ENCODE measurements around the gene TMEM170A. TPM values are rescaled to one million over a fixed set of nuclear protein-coding genes. Genes with fewer than 3 reads are reported as not detected.

The TMEM170A gene
- total and polyA plus RNA-seq, 10 of the 15 experiments (the other 5 are each of a cell fraction or from before 2014, with no cell fraction given) = 7.3 to 28.2 (median 20.9) TPM

DNA sequence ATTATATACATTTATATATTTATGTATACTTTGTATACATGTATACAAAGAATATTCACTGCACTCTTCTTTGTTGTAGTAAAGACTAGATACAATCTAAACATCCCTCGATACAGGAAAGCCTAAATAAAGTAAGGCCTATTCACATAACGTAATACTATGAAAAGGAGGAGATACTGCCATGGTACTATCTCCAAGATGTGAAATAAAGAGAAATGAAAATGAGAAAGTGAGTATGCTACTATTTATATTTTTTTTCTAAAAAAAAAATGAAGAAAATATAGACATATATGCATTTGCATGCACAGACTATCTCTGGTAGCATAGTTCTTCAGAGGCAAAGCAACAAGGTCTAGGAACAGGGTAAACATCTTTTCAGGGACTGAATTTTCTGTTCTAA lies 50.5 kb downstream of the TMEM170A start:
- DNase-seq (ENCODE audit: low read depth, low spot score) (no peak), FAIRE-seq (no peak), ATAC-seq (no peak)
- no peaks in the 10 kb centered on the region for H4K20me1 ChIP-seq (ENCODE audit: control insufficient read depth, insufficient read depth)
- peaks cover 0 to 7% of the 10 kb centered on the region in 2 experiments; a peak in 2 of 4 replicates for H3K36me3 ChIP-seq (ENCODE audit: control insufficient read depth in 2 of 2, insufficient read depth in 2 of 2, low read length in 1 of 2)
- H3K4me3 ChIP-seq = no peak overlapping the region
- in situ Hi-C loops (cut with MboI) = no loop called here
- no peak overlapping the region; the same call in 1 of the 2 replicates for H3K4me2 ChIP-seq (ENCODE audit: control insufficient read depth, insufficient read depth)
- ChIA-PET RAD21 (ENCODE audit: unreplicated experiment) (no interaction called here), SMC1A (ENCODE audit: uncharacterized antibody, unreplicated experiment) (no interaction called here), CTCF (no interaction called here), POLR2A (no interaction called here)
- no peak overlapping the region for H2AFZ ChIP-seq (ENCODE audit: control insufficient read depth, low read depth, low read length)
- no peaks in the 10 kb centered on the region for H3K4me1 ChIP-seq (ENCODE audit: control insufficient read depth, insufficient read depth, low read length)
- no peak overlapping the region for H3K9ac ChIP-seq (ENCODE audit: control insufficient read depth, insufficient read depth, low read length)
- 91% methylated on average over 2 of the region's 2 CpGs for WGBS (ENCODE audit: insufficient coverage, insufficient replicate concordance, low lambda C conversion rate, missing lambda C conversion rate)
- no peak overlapping the region for H3K27ac ChIP-seq (ENCODE audit: control insufficient read depth, insufficient read depth)
- no peaks in the 10 kb centered on the region for H3K9me3 ChIP-seq (replicated peaks; ENCODE audit: control insufficient read depth, insufficient read depth, low read length)
- H3K27me3 ChIP-seq (replicated peaks in 1 of 2; ENCODE audit: control insufficient read depth in 2 of 2, insufficient read depth in 2 of 2, low read length in 1 of 2) = no peaks in the 10 kb centered on the region
- peaks cover 2% of the 10 kb centered on the region for H3K79me2 ChIP-seq (ENCODE audit: control insufficient read depth, insufficient read depth, low read length)
- intact Hi-C loops (cut with micrococcal nuclease; ENCODE audit: unreplicated experiment) = no loop called here
- BruUV-seq (replicated peaks) = no TSS peak
- no peak for TF ChIP-seq CBX5 (IDR thresholded peaks at IDR 0.05; ENCODE audit: low read depth)
- no peak for TF ChIP-seq SMAD1 (IDR thresholded peaks at IDR 0.05; ENCODE audit: low read depth, partially characterized antibody)
- TF ChIP-seq, protein P1, sequence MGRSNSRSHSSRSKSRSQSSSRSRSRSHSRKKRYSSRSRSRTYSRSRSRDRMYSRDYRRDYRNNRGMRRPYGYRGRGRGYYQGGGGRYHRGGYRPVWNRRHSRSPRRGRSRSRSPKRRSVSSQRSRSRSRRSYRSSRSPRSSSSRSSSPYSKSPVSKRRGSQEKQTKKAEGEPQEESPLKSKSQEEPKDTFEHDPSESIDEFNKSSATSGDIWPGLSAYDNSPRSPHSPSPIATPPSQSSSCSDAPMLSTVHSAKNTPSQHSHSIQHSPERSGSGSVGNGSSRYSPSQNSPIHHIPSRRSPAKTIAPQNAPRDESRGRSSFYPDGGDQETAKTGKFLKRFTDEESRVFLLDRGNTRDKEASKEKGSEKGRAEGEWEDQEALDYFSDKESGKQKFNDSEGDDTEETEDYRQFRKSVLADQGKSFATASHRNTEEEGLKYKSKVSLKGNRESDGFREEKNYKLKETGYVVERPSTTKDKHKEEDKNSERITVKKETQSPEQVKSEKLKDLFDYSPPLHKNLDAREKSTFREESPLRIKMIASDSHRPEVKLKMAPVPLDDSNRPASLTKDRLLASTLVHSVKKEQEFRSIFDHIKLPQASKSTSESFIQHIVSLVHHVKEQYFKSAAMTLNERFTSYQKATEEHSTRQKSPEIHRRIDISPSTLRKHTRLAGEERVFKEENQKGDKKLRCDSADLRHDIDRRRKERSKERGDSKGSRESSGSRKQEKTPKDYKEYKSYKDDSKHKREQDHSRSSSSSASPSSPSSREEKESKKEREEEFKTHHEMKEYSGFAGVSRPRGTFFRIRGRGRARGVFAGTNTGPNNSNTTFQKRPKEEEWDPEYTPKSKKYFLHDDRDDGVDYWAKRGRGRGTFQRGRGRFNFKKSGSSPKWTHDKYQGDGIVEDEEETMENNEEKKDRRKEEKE (IDR thresholded peaks at IDR 0.05) = no peak
- no peak for TF ChIP-seq CREM (IDR thresholded peaks at IDR 0.05; ENCODE audit: low read depth)
- no peak for TF ChIP-seq EGR1 (IDR thresholded peaks at IDR 0.05; ENCODE audit: borderline replicate concordance in 1 of 2, low read depth in 2 of 2, low read length in 2 of 2)
- TF ChIP-seq, protein P2, sequence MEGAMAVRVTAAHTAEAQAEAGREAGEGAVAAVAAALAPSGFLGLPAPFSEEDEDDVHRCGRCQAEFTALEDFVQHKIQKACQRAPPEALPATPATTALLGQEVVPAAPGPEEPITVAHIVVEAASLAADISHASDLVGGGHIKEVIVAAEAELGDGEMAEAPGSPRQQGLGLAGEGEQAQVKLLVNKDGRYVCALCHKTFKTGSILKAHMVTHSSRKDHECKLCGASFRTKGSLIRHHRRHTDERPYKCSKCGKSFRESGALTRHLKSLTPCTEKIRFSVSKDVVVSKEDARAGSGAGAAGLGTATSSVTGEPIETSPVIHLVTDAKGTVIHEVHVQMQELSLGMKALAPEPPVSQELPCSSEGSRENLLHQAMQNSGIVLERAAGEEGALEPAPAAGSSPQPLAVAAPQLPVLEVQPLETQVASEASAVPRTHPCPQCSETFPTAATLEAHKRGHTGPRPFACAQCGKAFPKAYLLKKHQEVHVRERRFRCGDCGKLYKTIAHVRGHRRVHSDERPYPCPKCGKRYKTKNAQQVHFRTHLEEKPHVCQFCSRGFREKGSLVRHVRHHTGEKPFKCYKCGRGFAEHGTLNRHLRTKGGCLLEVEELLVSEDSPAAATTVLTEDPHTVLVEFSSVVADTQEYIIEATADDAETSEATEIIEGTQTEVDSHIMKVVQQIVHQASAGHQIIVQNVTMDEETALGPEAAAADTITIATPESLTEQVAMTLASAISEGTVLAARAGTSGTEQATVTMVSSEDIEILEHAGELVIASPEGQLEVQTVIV (IDR thresholded peaks at IDR 0.05; ENCODE audit: borderline replicate concordance, partially characterized antibody) = no peak
- no peak for TF ChIP-seq NFYB (IDR thresholded peaks at IDR 0.05; ENCODE audit: insufficient read depth, low read depth, low read length)
- TF ChIP-seq, protein P3, sequence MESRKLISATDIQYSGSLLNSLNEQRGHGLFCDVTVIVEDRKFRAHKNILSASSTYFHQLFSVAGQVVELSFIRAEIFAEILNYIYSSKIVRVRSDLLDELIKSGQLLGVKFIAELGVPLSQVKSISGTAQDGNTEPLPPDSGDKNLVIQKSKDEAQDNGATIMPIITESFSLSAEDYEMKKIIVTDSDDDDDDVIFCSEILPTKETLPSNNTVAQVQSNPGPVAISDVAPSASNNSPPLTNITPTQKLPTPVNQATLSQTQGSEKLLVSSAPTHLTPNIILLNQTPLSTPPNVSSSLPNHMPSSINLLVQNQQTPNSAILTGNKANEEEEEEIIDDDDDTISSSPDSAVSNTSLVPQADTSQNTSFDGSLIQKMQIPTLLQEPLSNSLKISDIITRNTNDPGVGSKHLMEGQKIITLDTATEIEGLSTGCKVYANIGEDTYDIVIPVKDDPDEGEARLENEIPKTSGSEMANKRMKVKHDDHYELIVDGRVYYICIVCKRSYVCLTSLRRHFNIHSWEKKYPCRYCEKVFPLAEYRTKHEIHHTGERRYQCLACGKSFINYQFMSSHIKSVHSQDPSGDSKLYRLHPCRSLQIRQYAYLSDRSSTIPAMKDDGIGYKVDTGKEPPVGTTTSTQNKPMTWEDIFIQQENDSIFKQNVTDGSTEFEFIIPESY (IDR thresholded peaks at IDR 0.05) = no peak
- TF ChIP-seq TAF1 (IDR thresholded peaks at IDR 0.05; ENCODE audit: borderline replicate concordance, low read depth, low read length) = no peak
- TF ChIP-seq, protein P4, sequence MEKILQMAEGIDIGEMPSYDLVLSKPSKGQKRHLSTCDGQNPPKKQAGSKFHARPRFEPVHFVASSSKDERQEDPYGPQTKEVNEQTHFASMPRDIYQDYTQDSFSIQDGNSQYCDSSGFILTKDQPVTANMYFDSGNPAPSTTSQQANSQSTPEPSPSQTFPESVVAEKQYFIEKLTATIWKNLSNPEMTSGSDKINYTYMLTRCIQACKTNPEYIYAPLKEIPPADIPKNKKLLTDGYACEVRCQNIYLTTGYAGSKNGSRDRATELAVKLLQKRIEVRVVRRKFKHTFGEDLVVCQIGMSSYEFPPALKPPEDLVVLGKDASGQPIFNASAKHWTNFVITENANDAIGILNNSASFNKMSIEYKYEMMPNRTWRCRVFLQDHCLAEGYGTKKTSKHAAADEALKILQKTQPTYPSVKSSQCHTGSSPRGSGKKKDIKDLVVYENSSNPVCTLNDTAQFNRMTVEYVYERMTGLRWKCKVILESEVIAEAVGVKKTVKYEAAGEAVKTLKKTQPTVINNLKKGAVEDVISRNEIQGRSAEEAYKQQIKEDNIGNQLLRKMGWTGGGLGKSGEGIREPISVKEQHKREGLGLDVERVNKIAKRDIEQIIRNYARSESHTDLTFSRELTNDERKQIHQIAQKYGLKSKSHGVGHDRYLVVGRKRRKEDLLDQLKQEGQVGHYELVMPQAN (conservative IDR thresholded peaks at IDR 0.05) = no peak
- TF ChIP-seq, protein P5, sequence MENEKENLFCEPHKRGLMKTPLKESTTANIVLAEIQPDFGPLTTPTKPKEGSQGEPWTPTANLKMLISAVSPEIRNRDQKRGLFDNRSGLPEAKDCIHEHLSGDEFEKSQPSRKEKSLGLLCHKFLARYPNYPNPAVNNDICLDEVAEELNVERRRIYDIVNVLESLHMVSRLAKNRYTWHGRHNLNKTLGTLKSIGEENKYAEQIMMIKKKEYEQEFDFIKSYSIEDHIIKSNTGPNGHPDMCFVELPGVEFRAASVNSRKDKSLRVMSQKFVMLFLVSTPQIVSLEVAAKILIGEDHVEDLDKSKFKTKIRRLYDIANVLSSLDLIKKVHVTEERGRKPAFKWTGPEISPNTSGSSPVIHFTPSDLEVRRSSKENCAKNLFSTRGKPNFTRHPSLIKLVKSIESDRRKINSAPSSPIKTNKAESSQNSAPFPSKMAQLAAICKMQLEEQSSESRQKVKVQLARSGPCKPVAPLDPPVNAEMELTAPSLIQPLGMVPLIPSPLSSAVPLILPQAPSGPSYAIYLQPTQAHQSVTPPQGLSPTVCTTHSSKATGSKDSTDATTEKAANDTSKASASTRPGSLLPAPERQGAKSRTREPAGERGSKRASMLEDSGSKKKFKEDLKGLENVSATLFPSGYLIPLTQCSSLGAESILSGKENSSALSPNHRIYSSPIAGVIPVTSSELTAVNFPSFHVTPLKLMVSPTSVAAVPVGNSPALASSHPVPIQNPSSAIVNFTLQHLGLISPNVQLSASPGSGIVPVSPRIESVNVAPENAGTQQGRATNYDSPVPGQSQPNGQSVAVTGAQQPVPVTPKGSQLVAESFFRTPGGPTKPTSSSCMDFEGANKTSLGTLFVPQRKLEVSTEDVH (IDR thresholded peaks at IDR 0.05; ENCODE audit: low read depth, partially characterized antibody) = no peak
